Astrocyte of the spinal cord (primary cell): ENCODE data around the gene KRT79.

ENCODE experiments used
- DNase-seq: peaks from one replicate; pipeline ENCODE4 v3.0.0; 2011; ENCODE audit warnings: low read depth, low spot score
- H3K4me3 ChIP-seq: 2 replicates; pipeline ENCODE4 v1.5.1; 2011; ENCODE audit warnings: low read depth, mild to moderate bottlenecking, low read length, moderate library complexity
- in situ Hi-C: cut with HindIII; loops from 2 replicates; pipeline ENCODE4 v1.10.0; 2017; ENCODE audit warnings: low sequenced_read_pairs
- TF ChIP-seq, protein P1 (sequence below): IDR thresholded peaks from 2 replicates; pipeline ENCODE4 v1.5.1; 2012; ENCODE audit warnings: low read depth, mild to moderate bottlenecking, low read length, inconsistent platforms

KRT79 gene

DNA sequence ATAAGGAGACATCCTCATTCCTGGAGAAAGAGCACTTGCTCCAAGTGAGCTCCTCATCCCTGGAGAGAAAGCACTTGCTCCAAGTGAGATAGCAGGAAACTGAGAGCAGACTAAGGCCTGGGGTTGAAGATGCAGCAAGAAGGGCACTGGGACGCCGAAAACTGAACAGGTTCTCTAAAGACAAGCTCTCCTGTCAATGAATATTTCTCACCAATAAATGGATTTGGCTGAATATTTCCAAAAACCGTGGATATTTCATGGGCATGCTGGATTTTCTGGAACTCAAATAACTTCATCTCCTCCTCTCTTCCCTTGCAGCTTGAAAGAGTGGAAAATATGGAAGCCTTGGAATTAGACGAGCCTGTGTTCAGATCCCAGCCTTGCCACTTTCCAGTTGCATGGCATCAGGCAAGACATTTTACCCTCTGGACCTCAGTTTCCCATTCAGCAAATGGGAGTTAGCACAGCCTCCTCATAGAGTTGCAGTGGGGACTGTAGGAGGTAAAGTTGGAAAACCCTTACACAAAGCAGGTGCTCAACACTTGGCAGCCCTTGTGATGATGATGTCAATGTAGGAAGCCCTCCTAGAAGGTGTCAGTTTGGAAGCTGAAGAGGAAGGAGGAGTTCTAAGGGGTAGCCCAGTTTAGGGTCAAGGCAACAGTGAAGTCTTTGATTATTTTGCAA, 52.6 kb downstream of the KRT79 start:
- in situ Hi-C loops: no loop called here
- no peak overlapping the region for H3K4me3 ChIP-seq

DNA sequence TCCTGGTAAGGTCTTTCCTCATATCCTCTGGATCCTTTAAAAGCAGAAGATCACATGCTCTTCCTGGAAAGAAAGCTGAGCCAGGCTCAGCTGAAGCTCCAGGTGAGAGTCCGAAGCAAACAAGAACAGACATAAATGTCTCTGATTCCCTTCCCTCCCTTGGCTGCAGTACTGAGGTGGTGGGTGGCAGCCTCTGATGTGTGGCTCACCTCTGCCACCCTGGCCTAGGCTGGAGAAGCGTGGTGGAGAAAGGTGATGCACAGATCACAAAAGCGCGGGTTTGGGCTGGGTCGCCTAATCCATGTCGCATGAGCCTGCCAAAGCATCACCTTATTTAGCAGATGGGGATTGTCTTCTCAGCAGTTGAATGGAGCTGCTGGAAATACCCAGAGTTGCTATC, 54.2 kb downstream of the KRT79 start:
- no peak for DNase-seq
- TF ChIP-seq, protein P1, sequence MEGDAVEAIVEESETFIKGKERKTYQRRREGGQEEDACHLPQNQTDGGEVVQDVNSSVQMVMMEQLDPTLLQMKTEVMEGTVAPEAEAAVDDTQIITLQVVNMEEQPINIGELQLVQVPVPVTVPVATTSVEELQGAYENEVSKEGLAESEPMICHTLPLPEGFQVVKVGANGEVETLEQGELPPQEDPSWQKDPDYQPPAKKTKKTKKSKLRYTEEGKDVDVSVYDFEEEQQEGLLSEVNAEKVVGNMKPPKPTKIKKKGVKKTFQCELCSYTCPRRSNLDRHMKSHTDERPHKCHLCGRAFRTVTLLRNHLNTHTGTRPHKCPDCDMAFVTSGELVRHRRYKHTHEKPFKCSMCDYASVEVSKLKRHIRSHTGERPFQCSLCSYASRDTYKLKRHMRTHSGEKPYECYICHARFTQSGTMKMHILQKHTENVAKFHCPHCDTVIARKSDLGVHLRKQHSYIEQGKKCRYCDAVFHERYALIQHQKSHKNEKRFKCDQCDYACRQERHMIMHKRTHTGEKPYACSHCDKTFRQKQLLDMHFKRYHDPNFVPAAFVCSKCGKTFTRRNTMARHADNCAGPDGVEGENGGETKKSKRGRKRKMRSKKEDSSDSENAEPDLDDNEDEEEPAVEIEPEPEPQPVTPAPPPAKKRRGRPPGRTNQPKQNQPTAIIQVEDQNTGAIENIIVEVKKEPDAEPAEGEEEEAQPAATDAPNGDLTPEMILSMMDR: no peak
- H3K4me3 ChIP-seq: no peak overlapping the region
- in situ Hi-C loops: no loop called here

More for the DNA sequence above, 52.6 kb downstream of the KRT79 start:
- DNase-seq: no peak
- TF ChIP-seq, protein P1: no peak

DNA sequence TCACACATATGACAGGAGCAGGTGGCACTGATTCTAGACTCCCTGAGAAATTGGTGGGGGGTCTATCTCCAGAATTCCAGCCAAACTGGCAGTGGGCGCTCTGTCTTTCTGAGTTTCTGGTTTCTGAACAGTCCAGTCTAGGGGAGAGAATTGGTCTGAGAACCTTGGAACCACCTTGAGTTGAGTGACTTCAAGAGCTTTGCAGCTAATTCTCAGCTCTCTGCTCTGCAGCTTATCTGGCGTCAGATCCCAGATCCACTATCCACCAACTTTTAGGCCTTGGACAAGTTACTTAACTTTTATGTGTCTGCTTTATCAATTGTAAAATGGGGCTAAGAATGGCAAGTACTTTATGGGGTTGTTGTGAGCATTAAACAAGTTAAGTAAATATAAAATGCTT, 55.3 kb downstream of the KRT79 start:
- TF ChIP-seq, protein P1: no peak
- H3K4me3 ChIP-seq: no peak overlapping the region
- no peak for DNase-seq
- in situ Hi-C loops: no loop called here

DNA sequence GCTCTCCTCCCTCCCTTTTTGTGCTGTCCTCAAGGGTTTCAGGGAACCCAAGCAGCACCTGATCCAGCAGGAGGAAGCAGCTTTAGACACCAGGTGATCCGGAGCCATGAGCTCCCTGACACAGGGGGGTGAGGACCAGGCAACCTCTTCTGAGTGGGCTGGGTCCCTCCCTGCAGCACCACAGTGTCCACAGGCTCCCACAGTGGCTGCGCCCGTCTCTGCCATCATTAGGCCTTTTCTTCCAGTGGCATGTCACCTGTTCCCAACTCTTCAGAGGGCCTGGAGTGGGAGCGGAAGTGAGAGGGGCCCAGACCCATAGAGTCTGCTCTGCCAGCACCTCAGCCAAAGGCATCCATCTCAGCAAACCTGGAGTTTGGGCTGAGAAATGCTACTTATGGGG, 56.5 kb downstream of the KRT79 start:
- TF ChIP-seq, protein P1: no peak
- H3K4me3 ChIP-seq: no peak overlapping the region
- no peak for DNase-seq
- in situ Hi-C loops: no loop called here

DNA sequence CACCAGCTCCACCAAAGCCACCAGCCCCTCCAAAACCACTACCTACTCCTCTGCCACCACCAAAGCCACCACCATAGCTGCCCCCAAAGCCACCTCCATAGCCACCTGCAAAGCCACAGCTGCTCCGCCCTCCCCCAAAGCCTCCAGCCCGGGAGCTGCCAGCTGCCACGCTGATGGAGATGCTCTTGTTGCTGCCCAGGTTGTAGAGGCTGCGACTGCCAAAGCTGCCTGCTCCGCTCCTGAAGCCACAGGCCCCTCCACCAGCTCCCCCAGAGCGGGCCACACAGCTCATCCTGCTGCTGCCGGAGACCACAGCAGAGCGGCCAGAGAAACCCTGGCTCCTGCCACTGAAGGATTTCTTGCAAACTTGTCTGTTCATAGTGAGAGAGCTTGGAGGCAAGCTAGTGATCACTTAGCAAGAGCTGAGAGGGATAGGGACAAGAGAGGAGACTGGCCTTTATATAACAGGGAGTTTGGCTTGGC, 57.2 kb downstream of the KRT79 start, which contains the start of gene KRT76:
Gene KRT76 (minus strand): TSS at position 433 of the 483 bp plus-strand sequence. CDS start 54 bp downstream, at position 379.
- TF ChIP-seq, protein P1: no peak
- DNase-seq: no peak
- in situ Hi-C loops: no loop called here
- no peak within 1 kb of the TSS for H3K4me3 ChIP-seq

DNA sequence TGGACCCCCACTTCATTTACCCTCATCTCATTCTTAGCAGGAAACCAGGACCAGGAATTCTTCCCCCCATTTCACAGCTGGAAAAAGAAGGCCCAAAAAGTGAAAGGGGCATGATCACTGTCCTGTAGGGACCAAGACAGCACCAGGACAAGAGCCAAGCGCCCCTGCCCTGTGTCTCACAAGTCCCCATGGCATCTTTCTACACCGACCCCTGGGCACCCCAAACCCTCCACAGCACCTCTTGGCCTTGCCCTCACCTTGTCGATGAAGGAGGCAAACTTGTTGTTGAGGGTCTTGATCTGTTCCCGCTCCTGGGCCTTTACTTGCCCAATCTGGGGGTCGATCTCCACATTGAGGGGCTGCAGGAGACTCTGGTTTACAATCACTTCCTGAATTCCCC, 57.7 kb downstream of the KRT79 start:
- no peak for DNase-seq
- no peak overlapping the region for H3K4me3 ChIP-seq
- in situ Hi-C loops: no loop called here
- TF ChIP-seq, protein P1: no peak
